ENCODE data around the gene CNNM2.

GRCh38 chr10:102869258-102870198, 48.6 kb upstream of the CNNM2 start, which contains the start of gene AS3MT:
- TF ChIP-seq EZH2 (IDR thresholded peaks at IDR 0.05; ENCODE audit: low read length, unreplicated experiment) (no peak), CTCF (conservative IDR thresholded peaks at IDR 0.05; ENCODE audit: low read depth, low read length) (no peak)
